HL-60/S4 (cell line): ENCODE results near the gene TMEM236.

Experiments
- in situ Hi-C: fragments of 300-500 bp; cut with MboI; formaldehyde crosslinking; loops from 2 replicates; pipeline ENCODE4 v1.14.3; 2022; ENCODE audit warnings: low sequenced_read_pairs

TMEM236 gene

GRCh38 chr10:17784688-17785087 is 32.7 kb downstream of the TMEM236 start:
- in situ Hi-C loops = no loop called here

- in situ Hi-C loops = no loop called here
These were observed 33.4 kb downstream of the TMEM236 start for GRCh38 chr10:17785276-17785930.

GRCh38 chr10:17787087-17787961 is 35.3 kb downstream of the TMEM236 start:
- in situ Hi-C loops = no loop called here

- in situ Hi-C loops = no loop called here
These were observed 36.6 kb downstream of the TMEM236 start for GRCh38 chr10:17788646-17789045.

GRCh38 chr10:17789396-17789795 is 37.4 kb downstream of the TMEM236 start:
- in situ Hi-C loops = no loop called here

- in situ Hi-C loops = no loop called here
These were observed 38.6 kb downstream of the TMEM236 start for GRCh38 chr10:17790651-17791050.

- in situ Hi-C loops = no loop called here
These were observed 41.0 kb downstream of the TMEM236 start for GRCh38 chr10:17792991-17793390.

- in situ Hi-C loops = no loop called here
These were observed 42.0 kb downstream of the TMEM236 start for GRCh38 chr10:17793823-17794644.

GRCh38 chr10:17795083-17795482 is 43.1 kb downstream of the TMEM236 start:
- in situ Hi-C loops = no loop called here

- in situ Hi-C loops = no loop called here
These were observed 44.0 kb downstream of the TMEM236 start for GRCh38 chr10:17795813-17796594.

GRCh38 chr10:17801507-17801906 is 49.5 kb downstream of the TMEM236 start:
- in situ Hi-C loops = no loop called here

GRCh38 chr10:17802350-17802749 is 50.3 kb downstream of the TMEM236 start:
- in situ Hi-C loops = no loop called here

- in situ Hi-C loops = no loop called here
These were observed 51.0 kb downstream of the TMEM236 start for GRCh38 chr10:17802976-17803375.

- in situ Hi-C loops = no loop called here
These were observed 53.3 kb downstream of the TMEM236 start for GRCh38 chr10:17805330-17805729.

- in situ Hi-C loops = no loop called here
These were observed 54.0 kb downstream of the TMEM236 start for GRCh38 chr10:17805921-17806577.

- in situ Hi-C loops = no loop called here
These were observed 57.2 kb downstream of the TMEM236 start, which contains the start of gene MRC1 for GRCh38 chr10:17808971-17809841. TSS of gene MRC1 (plus strand) at chr10:17809348. CDS start at chr10:17809466, 118 bp downstream.

- in situ Hi-C loops = no loop called here
These were observed 59.3 kb downstream of the TMEM236 start for GRCh38 chr10:17811146-17811865.

GRCh38 chr10:17814973-17815372 is 63.0 kb downstream of the TMEM236 start:
- in situ Hi-C loops = no loop called here
